AG04450 (cell line): Measurements from ENCODE around the gene CAMSAP2. TPM values are rescaled to one million over a fixed set of nuclear protein-coding genes. Genes with fewer than 3 reads are reported as not detected.

Experiments
- CTCF ChIA-PET: fragments of 300-600, 350-600 bp; formaldehyde crosslinking; extraction: SDS; loops from one replicate; lab custom pipeline; 2022; ENCODE audit warnings: antibody characterized with exemption, inconsistent platforms; lab: Charles Lee
- POLR2A ChIA-PET: fragments of 350-600 bp; formaldehyde crosslinking; extraction: SDS; loops from one replicate; lab custom pipeline; 2021; ENCODE audit warnings: antibody characterized with exemption, inconsistent platforms; lab: Yijun Ruan, JAX
- DNase-seq: peaks from one replicate; pipeline ENCODE4 v3.0.0-alpha.2; 2011; ENCODE audit warnings: low read depth, low spot score
- H3K27ac ChIP-seq: one replicate; pipeline ENCODE4 v1.5.1; 2012; ENCODE audit warnings: low read depth, low read length, control low read depth
- H3K27me3 ChIP-seq: one replicate; pipeline ENCODE4 v1.6.0; 2012; ENCODE audit warnings: low read length; ENCODE audit not compliant: control insufficient read depth, insufficient read depth
- H3K4me3 ChIP-seq: 2 replicates; pipeline ENCODE4 v1.5.1; 2011; ENCODE audit warnings: mild to moderate bottlenecking, low read depth, low read length, control low read depth
- H3K9me3 ChIP-seq: 2 replicates; pipeline ENCODE4 v1.5.1; 2012; ENCODE audit warnings: low read length; ENCODE audit not compliant: control insufficient read depth, insufficient read depth
- polyA plus RNA-seq: library from polyadenylated mRNA; depleted of rRNA; stranded (reverse); fragments of >200 nt; gene quantifications from 2 replicates; pipeline ENCODE4 v1.2.3, GENCODE V29; 2011
- TF ChIP-seq, protein P1 (sequence below): IDR thresholded peaks from 2 replicates; pipeline ENCODE4 v1.5.1; 2011; ENCODE audit warnings: low read depth, low read length, control low read depth, inconsistent platforms

The CAMSAP2 gene
- polyA plus RNA-seq, 1 experiment = 24.2 TPM

DNA sequence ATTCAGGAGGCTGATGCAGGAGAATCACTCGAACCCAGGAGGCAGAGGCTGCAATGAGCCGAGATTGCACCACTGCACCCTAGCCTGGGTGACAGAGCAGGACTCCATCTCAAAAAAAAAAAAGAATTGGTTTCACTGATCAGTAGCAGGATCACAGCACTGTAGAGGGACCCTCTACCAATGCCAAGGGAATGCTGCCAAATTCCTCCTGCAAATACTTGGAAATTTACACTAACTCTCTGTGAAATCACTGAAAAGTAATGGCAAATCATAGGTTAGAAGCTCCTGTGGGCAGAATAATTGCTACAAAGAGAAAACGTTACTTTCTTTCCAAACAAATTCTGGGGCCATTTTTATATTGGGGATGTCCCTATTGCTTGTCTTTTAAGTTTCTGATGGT lies 127.4 kb downstream of the CAMSAP2 start:
- Histone ChIP-seq H3K27ac (no peak overlapping the region), H3K9me3 (no peaks in the 10 kb centered on the region), H3K27me3 (peaks cover 5% of the 10 kb centered on the region), H3K4me3 (no peak overlapping the region)
- TF ChIP-seq, protein P1, sequence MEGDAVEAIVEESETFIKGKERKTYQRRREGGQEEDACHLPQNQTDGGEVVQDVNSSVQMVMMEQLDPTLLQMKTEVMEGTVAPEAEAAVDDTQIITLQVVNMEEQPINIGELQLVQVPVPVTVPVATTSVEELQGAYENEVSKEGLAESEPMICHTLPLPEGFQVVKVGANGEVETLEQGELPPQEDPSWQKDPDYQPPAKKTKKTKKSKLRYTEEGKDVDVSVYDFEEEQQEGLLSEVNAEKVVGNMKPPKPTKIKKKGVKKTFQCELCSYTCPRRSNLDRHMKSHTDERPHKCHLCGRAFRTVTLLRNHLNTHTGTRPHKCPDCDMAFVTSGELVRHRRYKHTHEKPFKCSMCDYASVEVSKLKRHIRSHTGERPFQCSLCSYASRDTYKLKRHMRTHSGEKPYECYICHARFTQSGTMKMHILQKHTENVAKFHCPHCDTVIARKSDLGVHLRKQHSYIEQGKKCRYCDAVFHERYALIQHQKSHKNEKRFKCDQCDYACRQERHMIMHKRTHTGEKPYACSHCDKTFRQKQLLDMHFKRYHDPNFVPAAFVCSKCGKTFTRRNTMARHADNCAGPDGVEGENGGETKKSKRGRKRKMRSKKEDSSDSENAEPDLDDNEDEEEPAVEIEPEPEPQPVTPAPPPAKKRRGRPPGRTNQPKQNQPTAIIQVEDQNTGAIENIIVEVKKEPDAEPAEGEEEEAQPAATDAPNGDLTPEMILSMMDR = no peak
- POLR2A ChIA-PET = interaction anchor here (0.6 to 0.8 kb wide), 3 partner anchors 73 to 244 kb away, joined by 3 to 4 read pairs (median 4); partner anchors contain the start of gene DDX59
- CTCF ChIA-PET = interaction anchor here (1.3 kb wide), 1 partner anchor 177 kb away, joined by 4 read pairs; no protein-coding TSS in a partner anchor
- no peak for DNase-seq

GRCh38 chr1:200866521-200866920 lies 127.8 kb downstream of the CAMSAP2 start:
- no peaks in the 10 kb centered on the region for H3K9me3 ChIP-seq
- TF ChIP-seq, protein P1 = no peak
- H3K27me3 ChIP-seq = peaks cover 8% of the 10 kb centered on the region
- CTCF ChIA-PET = interaction anchor here (0.5 to 1.3 kb wide), 2 partner anchors 176 to 237 kb away, joined by 4 to 6 read pairs; no protein-coding TSS in a partner anchor
- H3K27ac ChIP-seq = no peak overlapping the region
- no peak overlapping the region for H3K4me3 ChIP-seq
- DNase-seq = no peak
- POLR2A ChIA-PET = interaction anchor here (0.6 to 1.5 kb wide), 4 partner anchors 9 to 244 kb away, joined by 3 to 4 read pairs (median 4); partner anchors contain the start of gene DDX59

DNA sequence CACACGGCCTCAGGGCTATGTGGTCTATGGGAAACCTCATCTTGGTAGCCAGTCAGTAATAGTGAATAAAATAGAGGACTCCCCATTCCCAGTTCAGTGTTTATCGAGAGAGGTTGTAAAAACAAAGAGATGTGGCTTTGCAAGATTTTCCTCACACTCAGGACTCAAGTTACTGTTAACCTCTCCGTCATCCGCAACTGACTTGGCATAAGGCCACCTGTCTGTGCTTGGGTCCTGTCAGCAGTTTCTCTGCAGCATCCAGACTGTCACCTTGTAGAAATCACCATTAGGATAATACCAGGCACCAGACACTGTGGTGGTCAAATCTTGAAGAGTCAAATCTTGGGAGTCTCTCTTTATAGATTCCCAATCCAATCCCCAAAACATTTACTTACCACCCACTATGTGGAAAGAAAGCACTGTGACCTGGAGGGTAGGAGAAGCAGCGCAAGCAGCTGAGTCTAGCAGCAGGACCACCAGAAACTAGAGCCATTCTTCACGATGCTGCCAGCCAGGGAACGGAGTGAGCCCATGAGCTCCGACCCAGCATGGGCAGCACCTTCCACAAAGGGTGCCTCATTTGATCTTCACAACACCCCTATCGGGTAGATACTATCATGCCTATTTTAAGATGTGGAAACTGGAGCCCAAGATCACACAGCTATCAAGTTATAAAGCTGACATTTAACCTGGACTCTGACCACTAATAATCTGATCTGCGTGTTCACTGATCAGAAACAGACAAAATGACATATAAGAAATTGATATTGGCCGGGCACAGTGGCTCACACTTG lies 128.5 kb downstream of the CAMSAP2 start:
- H3K27me3 ChIP-seq = peaks cover 15% of the 10 kb centered on the region
- no peaks in the 10 kb centered on the region for H3K9me3 ChIP-seq
- POLR2A ChIA-PET = interaction anchor here (1.5 kb wide), 1 partner anchor 10 kb away, joined by 4 read pairs; no protein-coding TSS in a partner anchor
- no peak overlapping the region for H3K4me3 ChIP-seq
- no peak overlapping the region for H3K27ac ChIP-seq
- DNase-seq = no peak
- CTCF ChIA-PET = interaction anchor here (0.5 to 0.8 kb wide), 2 partner anchors 104 to 236 kb away, joined by 4 to 6 read pairs; no protein-coding TSS in a partner anchor
- TF ChIP-seq, protein P1 = no peak

- CTCF ChIA-PET = no interaction called here
- TF ChIP-seq, protein P1 = no peak
- POLR2A ChIA-PET = no interaction called here
- H3K4me3 ChIP-seq = no peak overlapping the region
- peaks cover 32% of the 10 kb centered on the region for H3K27me3 ChIP-seq
- H3K27ac ChIP-seq = no peak overlapping the region
- DNase-seq = no peak
- H3K9me3 ChIP-seq = peaks cover 3% of the 10 kb centered on the region; the same call in 1 of the 2 replicates
These were observed 130.7 kb downstream of the CAMSAP2 start for GRCh38 chr1:200869376-200869752.
